ENCODE measurements around the gene ZNF821.

DNA sequence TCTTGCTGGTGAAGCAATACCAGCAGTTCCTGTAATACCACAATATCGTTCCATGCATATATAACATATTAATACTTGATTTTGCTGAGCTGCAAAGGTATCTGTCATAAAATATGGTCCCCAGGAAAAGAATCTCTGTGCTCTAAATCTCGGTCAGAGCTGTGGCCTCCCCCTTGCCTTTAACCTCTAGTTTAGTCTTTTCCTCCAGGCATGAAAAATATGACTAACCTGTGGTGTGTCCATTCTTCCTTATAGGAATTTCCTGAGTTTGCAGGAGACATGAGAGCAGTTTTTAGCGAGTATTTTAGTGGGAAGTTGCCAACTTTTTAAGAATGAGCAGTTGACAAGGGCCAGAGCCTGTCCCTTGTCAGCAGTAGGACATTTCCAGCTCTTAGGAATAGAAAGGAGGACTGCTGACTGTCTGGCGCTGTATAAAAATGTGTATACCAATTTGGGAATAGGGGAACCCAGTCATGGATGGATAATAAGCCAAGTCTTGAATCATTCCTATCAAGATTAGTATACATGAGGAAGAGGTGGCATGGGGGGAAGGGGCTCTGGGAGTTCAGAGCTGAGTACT, 29.5 kb downstream of the ZNF821 start:
- TF ChIP-seq, protein P1, sequence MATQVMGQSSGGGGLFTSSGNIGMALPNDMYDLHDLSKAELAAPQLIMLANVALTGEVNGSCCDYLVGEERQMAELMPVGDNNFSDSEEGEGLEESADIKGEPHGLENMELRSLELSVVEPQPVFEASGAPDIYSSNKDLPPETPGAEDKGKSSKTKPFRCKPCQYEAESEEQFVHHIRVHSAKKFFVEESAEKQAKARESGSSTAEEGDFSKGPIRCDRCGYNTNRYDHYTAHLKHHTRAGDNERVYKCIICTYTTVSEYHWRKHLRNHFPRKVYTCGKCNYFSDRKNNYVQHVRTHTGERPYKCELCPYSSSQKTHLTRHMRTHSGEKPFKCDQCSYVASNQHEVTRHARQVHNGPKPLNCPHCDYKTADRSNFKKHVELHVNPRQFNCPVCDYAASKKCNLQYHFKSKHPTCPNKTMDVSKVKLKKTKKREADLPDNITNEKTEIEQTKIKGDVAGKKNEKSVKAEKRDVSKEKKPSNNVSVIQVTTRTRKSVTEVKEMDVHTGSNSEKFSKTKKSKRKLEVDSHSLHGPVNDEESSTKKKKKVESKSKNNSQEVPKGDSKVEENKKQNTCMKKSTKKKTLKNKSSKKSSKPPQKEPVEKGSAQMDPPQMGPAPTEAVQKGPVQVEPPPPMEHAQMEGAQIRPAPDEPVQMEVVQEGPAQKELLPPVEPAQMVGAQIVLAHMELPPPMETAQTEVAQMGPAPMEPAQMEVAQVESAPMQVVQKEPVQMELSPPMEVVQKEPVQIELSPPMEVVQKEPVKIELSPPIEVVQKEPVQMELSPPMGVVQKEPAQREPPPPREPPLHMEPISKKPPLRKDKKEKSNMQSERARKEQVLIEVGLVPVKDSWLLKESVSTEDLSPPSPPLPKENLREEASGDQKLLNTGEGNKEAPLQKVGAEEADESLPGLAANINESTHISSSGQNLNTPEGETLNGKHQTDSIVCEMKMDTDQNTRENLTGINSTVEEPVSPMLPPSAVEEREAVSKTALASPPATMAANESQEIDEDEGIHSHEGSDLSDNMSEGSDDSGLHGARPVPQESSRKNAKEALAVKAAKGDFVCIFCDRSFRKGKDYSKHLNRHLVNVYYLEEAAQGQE (IDR thresholded peaks at IDR 0.05; ENCODE audit: insufficient read depth in 1 of 2, low read depth in 2 of 2, low read length in 2 of 2), result no peak
- TF ChIP-seq TAF1 (IDR thresholded peaks at IDR 0.05; ENCODE audit: borderline replicate concordance, insufficient read depth, low read length) (no peak), POLR2AphosphoS5 (IDR thresholded peaks at IDR 0.05; ENCODE audit: low read depth, low read length) (no peak), FOXP2 (optimal IDR thresholded peaks at IDR 0.05; ENCODE audit: borderline replicate concordance, extremely low read depth, extremely low read length, insufficient read depth) (no peak), SIN3A (IDR thresholded peaks at IDR 0.05; ENCODE audit: borderline replicate concordance, insufficient read depth, low read length) (no peak)
